T-helper 9 cell (primary cell): ENCODE results near the gene PRKCA.

Experiments
- DNase-seq: peaks from one replicate; pipeline ENCODE4 v3.0.0-alpha.2; 2020

Gene PRKCA

GRCh38 chr17:66727634-66728570 lies 425.5 kb downstream of the PRKCA start:
- DNase-seq: peak; percentile 4

- DNase-seq: no peak
These were observed 428.1 kb downstream of the PRKCA start for GRCh38 chr17:66730461-66730923.

- no peak for DNase-seq
These were observed 431.3 kb downstream of the PRKCA start for GRCh38 chr17:66733759-66734158.

GRCh38 chr17:66734186-66734943 lies 432.0 kb downstream of the PRKCA start:
- no peak for DNase-seq

GRCh38 chr17:66737524-66737923 lies 435.1 kb downstream of the PRKCA start:
- no peak for DNase-seq

- DNase-seq: no peak
These were observed 435.9 kb downstream of the PRKCA start for GRCh38 chr17:66738301-66738700.

GRCh38 chr17:66739553-66739952 lies 437.1 kb downstream of the PRKCA start:
- DNase-seq: no peak

GRCh38 chr17:66740226-66740625 lies 437.8 kb downstream of the PRKCA start:
- DNase-seq: no peak

- no peak for DNase-seq
These were observed 441.1 kb downstream of the PRKCA start for GRCh38 chr17:66743511-66743910.

- no peak for DNase-seq
These were observed 444.3 kb downstream of the PRKCA start for GRCh38 chr17:66746736-66747135.

GRCh38 chr17:66747578-66748275 lies 445.3 kb downstream of the PRKCA start:
- DNase-seq: no peak

GRCh38 chr17:66748578-66748977 lies 446.2 kb downstream of the PRKCA start:
- no peak for DNase-seq

GRCh38 chr17:66749217-66749832 lies 446.9 kb downstream of the PRKCA start:
- DNase-seq: no peak

GRCh38 chr17:66750116-66750515 lies 447.7 kb downstream of the PRKCA start:
- DNase-seq: no peak

- DNase-seq: no peak
These were observed 448.5 kb downstream of the PRKCA start for GRCh38 chr17:66750781-66751543.

- DNase-seq: no peak
These were observed 449.4 kb downstream of the PRKCA start for GRCh38 chr17:66751771-66752170.

- no peak for DNase-seq
These were observed 450.0 kb downstream of the PRKCA start for GRCh38 chr17:66752411-66752810.

GRCh38 chr17:66753126-66753920 lies 450.9 kb downstream of the PRKCA start:
- DNase-seq: no peak

GRCh38 chr17:66755101-66755943 lies 452.9 kb downstream of the PRKCA start:
- no peak for DNase-seq

GRCh38 chr17:66755944-66756290 lies 453.5 kb downstream of the PRKCA start:
- DNase-seq: no peak
